Stimulated activated CD4-positive, alpha-beta T cell treated with anti-CD3 and anti-CD28 coated beads, Interleukin-12 subunit alpha, Interleukin-12 subunit beta, amount 100 ng/mL, for 4 hours (primary cell): ENCODE results near the gene TMEM51.

Source experiments
- DNase-seq: peaks from one replicate; pipeline ENCODE4 v3.0.0-alpha.2; 2020

Gene TMEM51, protein sequence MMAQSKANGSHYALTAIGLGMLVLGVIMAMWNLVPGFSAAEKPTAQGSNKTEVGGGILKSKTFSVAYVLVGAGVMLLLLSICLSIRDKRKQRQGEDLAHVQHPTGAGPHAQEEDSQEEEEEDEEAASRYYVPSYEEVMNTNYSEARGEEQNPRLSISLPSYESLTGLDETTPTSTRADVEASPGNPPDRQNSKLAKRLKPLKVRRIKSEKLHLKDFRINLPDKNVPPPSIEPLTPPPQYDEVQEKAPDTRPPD

DNA sequence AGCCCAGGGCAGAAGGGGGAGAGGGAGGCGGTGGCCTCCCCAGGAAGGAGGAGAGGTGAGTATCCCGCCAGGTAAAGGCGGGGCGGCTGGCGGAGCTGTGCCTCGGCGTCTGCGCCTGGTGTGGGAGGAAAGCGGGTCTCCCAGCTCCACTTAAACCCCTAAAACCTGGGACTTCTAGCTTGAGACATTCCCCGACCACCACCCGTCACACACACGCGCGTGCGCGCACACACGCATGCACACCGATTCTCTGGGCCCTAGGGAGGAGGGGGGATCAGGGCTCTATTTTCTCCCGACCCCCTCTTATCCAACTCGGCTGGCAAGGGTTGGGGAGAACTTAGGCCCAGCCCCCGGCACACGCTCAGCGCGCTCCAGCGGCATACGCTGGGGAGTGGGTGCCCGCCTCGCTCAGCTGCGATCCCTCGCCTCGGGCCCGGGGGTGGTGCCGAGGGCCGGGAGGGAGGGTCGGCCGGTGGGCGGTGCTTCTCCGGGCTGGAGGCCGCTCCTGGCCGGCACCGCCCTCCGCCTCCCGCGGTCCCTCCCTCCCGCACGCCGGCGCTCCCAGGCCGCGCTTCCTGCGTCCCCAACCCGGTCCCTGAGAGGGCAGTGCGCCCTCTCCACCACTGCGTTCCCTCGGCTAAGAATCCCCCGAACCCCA, at the start of gene TMEM51:
Gene TMEM51 (plus strand): TSS at position 564 of the 658 bp plus-strand sequence. CDS start 61,341 bp downstream, outside the sequence.
- no peak for DNase-seq

GRCh38 chr1:15103906-15104305, 49.6 kb upstream of the TMEM51 start:
- no peak for DNase-seq

GRCh38 chr1:15104768-15105167, 48.8 kb upstream of the TMEM51 start:
- DNase-seq: no peak

DNA sequence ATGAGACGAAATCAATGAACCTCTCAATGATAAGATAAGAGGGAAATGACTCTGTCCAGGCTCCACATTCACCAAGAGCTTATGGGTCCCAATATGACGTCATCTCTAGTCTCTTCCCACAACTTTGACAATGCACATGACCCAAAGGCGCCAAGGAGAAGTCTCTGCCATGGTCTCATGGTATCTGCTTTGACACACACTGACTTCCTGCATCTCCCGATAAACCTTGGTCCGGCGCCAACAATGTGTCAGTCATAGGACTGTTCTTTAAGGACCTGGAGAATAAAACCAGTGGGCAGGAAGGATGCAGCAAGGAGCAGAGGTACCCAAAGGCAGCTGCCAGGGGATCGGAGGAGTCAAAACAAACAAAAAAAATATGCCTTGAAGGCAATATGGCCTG, 46.9 kb upstream of the TMEM51 start:
- no peak for DNase-seq

DNA sequence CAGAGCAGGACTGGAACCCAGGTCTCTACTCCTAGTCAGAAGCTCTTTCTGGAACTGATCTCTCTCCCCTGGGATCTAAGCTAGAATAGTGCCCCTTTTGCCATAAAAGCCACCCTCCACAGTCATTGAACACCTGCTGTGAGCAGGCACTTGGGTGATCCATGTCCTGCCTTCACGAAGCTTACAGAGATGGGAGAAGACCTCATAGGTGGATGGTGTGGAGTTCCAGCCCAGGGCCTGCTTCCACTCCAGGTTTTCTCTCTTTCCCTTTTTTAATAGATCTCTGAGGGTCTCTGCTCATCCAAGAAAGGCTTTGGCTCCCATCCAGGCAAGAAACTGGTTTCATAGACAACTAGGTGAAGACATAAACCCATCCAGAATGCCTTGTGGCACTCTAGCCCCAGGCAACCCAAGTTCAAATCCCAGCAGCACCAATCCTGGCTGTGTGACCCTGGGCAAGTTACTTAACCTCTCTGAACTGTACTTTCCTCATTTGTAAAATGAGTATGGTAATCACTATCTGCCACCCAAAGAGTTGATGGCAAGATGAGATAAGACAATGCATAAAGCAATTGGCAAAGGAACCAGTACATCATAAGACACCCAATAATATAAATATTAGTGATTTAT, 46.4 kb upstream of the TMEM51 start:
- no peak for DNase-seq

DNA sequence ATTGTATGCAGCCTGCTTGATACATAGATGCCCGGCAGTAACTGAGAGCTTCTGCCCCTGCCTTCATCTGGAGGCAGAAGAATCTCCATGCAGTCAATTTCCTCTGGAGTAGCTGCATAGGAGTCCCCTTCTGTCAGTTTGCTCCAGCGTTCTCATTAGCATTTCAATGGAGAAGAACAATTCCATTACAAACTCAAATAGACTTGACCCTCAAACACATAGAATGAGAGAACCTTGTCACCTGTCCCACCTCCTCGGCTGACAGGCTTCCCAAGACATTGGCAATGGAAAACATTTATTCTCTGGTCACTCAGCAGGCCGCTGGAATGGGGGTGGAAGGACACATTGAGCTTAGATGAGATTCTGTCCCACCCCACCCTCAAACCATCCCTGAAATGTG, 45.6 kb upstream of the TMEM51 start:
- no peak for DNase-seq

DNA sequence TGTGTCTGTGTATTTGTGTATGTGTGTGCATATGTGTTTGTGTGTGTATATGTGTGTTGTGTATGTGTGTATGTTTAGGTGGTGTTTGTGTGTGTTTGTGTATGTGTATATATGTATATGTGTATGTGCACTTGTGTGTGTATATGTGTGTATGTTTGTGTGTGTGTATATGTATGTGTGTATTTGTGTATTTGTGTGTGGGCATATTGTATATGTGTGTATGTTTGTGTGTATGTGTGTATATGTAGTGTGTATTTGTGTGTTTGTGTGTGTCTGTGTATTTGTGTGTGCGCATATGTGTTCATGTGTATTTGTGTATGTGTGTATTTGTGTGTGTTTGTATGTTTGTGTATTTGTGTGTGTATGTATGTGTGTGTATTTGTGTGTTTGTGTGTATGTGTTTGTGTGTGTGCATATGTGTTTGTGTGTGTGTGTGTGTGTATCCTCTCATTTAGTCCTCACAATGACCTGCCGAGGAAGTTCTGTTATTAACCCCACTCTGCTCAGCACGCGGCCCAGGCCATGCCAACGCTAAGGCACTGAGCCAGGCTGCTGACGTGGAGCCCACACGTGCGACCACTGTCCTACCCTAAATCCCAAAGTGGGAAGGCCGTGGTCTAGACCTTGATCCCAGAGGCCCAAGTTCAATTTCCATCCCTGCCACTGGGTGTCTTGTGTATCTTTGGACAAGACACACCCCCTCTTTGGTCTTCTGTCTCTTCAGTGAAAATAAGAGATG, 43.2 kb upstream of the TMEM51 start:
- DNase-seq: no peak

- no peak for DNase-seq
Measured at GRCh38 chr1:15110867-15111230, 42.7 kb upstream of the TMEM51 start.

DNA sequence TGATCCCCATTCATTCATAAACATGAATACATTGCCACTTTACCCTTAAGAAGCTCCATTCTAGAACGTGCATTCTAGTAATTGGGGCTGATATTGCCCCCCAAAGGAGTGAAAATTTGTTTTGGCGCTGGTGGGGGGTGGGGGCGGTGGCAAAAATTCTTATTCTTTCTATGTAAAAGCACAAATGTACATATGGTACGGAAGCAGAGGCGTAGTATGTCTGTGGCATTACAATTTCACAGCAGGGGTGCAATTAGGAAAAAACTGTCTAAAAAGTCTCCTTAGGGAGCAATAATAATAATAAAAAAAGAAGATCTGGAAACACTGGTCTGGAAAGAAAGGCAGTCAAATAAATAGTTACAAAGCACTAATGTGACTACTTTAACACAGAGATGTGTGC, 40.4 kb upstream of the TMEM51 start:
- no peak for DNase-seq

DNA sequence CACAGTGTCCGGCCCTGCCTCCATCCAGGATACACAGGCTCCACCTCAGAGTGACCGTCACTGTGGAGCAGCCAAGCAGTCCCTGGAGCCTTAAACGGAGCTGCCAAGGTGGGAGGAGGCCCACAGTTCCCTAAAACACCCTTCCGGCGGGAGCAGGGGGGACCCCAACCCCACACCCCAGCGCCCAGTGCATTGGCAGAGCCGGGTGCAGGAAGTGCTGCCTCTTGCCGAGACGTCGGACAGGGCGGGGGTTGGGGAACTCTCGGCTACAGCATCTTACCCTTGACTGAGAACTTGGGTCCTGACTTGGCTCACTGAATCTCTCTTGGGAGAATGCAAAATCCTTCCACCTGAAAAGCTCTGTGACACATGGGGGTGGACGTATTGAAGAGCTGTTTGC, 38.7 kb upstream of the TMEM51 start:
- no peak for DNase-seq

DNA sequence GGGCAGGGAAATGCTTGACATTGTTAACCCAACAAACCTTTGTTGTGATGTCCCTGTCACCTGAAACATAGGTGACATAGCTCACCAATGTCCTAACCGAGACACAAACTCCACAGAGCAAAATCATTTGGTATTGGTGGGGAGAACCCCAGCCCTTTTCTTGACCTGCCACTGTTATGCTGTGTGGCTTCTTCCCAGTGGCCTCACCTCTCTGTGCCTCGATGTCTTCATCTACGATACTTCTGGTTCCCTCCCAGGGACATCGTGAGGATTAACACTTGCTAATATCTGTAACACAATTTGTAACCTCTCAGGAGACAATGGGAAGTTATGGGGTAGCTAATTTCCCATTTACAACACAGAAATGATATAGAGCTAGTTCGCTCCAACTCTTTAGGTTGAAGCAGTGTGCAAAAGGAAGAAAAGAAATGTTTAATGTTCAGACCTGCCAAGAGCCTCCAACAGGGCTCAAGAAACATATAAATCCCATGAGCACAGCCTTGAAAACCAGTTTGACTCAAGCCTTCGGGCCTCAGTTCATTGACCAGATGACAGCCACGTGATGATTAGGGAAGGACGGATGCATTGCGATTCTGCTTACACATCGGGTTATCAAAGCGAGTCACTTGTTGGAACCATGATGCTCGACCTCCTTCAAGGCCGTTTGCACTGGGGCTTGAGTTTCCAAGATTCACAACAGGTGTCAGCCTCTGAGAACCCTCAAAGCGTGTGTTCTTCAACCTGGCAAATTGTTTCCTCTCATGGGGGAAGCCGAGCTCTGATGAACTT, 37.8 kb upstream of the TMEM51 start:
- DNase-seq: no peak

DNA sequence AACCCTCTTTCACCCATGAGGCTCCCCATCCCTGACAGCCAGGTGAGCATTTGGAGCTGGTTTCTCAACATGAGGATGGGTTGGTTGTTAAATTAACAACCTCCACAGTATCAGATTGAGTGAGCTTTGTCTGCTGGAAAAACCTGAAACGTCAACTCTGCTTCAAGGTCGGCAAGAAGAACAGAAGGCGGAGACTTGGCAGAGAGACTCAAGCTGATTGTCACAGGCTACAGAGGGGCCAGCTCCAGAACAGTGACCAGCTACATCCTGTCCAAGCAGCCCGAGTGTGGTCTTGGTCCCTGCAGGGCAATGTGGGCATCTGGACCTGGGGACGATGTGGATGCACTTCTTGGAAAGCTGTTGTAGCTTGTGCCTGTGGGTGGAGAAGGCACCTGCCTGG, 36.6 kb upstream of the TMEM51 start:
- DNase-seq: no peak

GRCh38 chr1:15117671-15118325, 35.7 kb upstream of the TMEM51 start:
- DNase-seq: no peak

- DNase-seq: no peak
Measured at GRCh38 chr1:15118579-15118978, 35.0 kb upstream of the TMEM51 start.

GRCh38 chr1:15120251-15120945, 33.1 kb upstream of the TMEM51 start:
- no peak for DNase-seq

DNA sequence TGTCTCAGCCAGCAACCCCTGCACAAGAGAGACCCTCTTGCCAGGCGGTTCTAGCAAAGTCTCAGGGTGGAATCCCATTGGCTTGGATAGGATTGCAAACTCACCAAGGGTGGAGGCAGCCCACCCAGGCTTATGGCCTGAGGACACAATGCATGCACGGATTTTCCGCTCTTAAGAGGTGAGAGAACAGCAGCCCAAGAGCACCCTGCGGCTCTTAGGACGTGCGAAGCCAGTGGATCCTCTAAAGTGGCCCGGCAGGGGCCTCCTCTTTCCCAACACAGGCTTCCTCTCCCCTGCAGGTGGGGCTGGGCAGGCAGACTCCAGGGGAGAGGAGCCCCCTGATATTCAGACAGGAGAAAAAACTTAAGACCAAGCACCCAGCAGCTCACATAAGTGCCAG, 31.2 kb upstream of the TMEM51 start:
- no peak for DNase-seq

GRCh38 chr1:15123270-15123669, 30.3 kb upstream of the TMEM51 start:
- no peak for DNase-seq

DNA sequence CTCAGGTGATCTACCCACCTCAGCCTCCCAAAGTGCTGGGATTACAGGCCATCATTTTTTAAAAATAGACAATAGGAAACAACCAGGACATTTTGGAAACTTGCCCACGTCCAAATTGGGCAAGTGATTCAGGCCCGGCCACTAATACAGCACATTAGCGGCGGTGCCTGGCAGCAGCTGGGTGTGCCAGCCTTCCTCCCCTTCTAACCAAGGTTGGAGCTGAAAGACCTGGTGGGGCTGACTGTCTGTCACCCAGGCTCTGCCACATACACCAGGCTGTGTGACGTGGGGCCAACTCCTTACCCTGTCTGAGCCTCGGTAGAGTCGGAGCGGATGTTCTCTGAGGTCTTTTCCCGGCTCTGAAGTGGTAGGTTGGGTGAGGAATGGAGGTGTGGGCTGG, 29.6 kb upstream of the TMEM51 start:
- DNase-seq: no peak

DNA sequence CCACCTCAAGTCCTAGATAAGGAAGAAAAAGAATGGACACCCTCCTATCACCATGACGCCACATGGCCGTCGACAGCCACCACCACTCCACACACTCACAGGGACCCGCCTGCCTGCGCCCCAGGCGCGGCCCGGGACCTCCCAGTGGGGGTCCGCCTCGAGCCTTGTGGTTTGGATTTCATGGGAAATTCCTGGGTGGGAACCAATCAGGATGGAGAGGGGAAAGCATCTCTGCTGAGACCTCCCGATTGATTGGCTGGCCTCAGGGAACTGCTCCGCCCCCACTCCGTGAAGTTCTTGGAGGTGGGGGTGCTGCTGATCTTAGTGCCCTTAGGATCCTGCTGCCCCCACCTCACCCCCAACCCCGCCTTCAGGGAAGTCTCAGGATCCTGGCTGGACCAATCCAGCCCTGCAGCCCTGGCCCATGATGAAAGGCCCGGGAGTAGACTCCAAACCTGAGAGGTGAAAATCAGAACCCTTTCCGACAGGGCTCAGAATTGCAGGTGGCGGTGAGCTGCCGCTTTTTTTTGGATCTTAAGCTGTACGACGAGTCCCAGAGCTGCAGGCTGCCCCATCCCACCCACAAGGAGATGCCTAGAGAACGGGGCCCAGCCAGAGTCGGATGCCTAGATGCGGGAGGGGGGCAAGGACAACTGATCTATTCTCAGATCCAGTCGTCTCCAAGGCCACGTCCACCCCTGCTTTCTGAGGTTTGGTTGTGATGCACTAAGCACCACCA, 29.0 kb upstream of the TMEM51 start:
- DNase-seq: no peak

- DNase-seq: no peak
Measured at GRCh38 chr1:15125101-15125745, 28.3 kb upstream of the TMEM51 start.
